Measurements from ENCODE around the gene KIAA0319L. TPM values are rescaled to one million over a fixed set of nuclear protein-coding genes. Genes with fewer than 3 reads are reported as not detected.
"Not testable (repeated sequence)": the region's sequence is repeated elsewhere in the genome, so short reads cannot be mapped to it uniquely, and the experiment has no call there.

The KIAA0319L gene
- total RNA-seq, 1 donor from 2014 or later: 76.1 TPM

GRCh38 chr1:35581621-35582020 is 24.4 kb upstream of the KIAA0319L start:
- DNase-seq (ENCODE audit: low spot score): not testable (repeated sequence)

GRCh38 chr1:35580949-35581388 is 23.8 kb upstream of the KIAA0319L start:
- DNase-seq (ENCODE audit: low spot score): no peak

GRCh38 chr1:35577071-35577998 is 20.1 kb upstream of the KIAA0319L start:
- DNase-seq (ENCODE audit: low spot score): peak; percentile 24

GRCh38 chr1:35576766-35577070 is 19.5 kb upstream of the KIAA0319L start:
- DNase-seq (ENCODE audit: low spot score): not testable (repeated sequence)

GRCh38 chr1:35576061-35576765 is 19.0 kb upstream of the KIAA0319L start:
- no peak for DNase-seq (ENCODE audit: low spot score)

- no peak for DNase-seq (ENCODE audit: low spot score)
Measured at GRCh38 chr1:35575416-35575958, 18.3 kb upstream of the KIAA0319L start.

GRCh38 chr1:35574655-35575415 is 17.6 kb upstream of the KIAA0319L start:
- no peak for DNase-seq (ENCODE audit: low spot score)

- no peak for DNase-seq (ENCODE audit: low spot score)
Measured at GRCh38 chr1:35574125-35574654, 17.0 kb upstream of the KIAA0319L start.

GRCh38 chr1:35573198-35574124 is 16.3 kb upstream of the KIAA0319L start, which contains the start of gene TFAP2E:
Gene TFAP2E (plus strand): TSS chr1:35573314. CDS start chr1:35573578, 264 bp downstream.
- DNase-seq (ENCODE audit: low spot score): peak; percentile 32

GRCh38 chr1:35572296-35572695 is 15.1 kb upstream of the KIAA0319L start:
- no peak for DNase-seq (ENCODE audit: low spot score)

GRCh38 chr1:35571263-35571662 is 14.1 kb upstream of the KIAA0319L start:
- DNase-seq (ENCODE audit: low spot score): no peak

GRCh38 chr1:35570589-35571137 is 13.5 kb upstream of the KIAA0319L start:
- peak; percentile 20 for DNase-seq (ENCODE audit: low spot score)

GRCh38 chr1:35569936-35570335 is 12.7 kb upstream of the KIAA0319L start:
- DNase-seq (ENCODE audit: low spot score): no peak

- DNase-seq (ENCODE audit: low spot score): peak; percentile 81
Measured at GRCh38 chr1:35568975-35569395, 11.8 kb upstream of the KIAA0319L start.

- no peak for DNase-seq (ENCODE audit: low spot score)
Measured at GRCh38 chr1:35567947-35568558, 10.8 kb upstream of the KIAA0319L start.

GRCh38 chr1:35565742-35566133 is 8.5 kb upstream of the KIAA0319L start:
- DNase-seq (ENCODE audit: low spot score): no peak

- no peak for DNase-seq (ENCODE audit: low spot score)
Measured at GRCh38 chr1:35564884-35565741, 7.9 kb upstream of the KIAA0319L start.

All from umbilical cord (tissue), 2 donors.